8988T (cell line): ENCODE results near the gene CDKN2B-AS1.

Source experiments
- DNase-seq: peaks from one replicate; pipeline ENCODE4 v3.0.0; 2011

Gene CDKN2B-AS1

DNA sequence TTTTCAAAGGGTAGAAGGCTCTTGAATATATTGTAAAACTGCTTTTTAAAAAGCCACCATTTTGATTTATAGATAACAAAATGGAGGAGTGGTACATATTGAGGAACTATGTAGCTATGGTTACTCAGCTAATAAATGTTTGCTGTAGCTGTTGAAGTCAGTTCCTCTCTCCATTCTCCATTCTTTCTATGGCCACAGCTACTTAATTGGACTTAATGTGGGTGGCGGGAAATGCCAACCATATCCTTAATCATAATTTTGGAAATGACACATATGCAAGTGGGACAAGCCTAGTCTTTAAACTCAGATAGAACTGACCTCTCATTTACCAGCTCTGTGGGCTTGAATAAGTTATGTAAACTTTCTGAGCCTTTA lies 11.0 kb upstream of the CDKN2B-AS1 start:
- DNase-seq, result no peak

DNA sequence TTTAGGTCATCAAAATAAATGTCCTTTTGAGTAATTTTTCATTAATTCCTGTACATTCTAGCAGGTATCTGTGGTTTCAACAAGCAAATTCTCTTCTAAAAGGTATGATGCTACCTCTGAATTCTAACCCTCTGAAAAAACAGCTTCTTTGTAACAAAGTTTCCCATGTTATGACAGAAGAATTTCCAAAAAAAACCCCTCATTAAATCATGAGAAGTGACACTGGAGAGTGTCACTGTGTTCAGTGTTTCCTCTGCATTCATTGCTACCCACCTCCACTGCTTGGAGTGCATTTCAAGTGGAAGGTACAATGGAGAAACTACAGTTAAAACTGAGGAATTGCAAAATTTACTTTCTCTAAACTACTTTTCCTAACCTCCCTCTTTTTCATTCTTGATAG lies 10.5 kb upstream of the CDKN2B-AS1 start:
- no peak for DNase-seq

DNA sequence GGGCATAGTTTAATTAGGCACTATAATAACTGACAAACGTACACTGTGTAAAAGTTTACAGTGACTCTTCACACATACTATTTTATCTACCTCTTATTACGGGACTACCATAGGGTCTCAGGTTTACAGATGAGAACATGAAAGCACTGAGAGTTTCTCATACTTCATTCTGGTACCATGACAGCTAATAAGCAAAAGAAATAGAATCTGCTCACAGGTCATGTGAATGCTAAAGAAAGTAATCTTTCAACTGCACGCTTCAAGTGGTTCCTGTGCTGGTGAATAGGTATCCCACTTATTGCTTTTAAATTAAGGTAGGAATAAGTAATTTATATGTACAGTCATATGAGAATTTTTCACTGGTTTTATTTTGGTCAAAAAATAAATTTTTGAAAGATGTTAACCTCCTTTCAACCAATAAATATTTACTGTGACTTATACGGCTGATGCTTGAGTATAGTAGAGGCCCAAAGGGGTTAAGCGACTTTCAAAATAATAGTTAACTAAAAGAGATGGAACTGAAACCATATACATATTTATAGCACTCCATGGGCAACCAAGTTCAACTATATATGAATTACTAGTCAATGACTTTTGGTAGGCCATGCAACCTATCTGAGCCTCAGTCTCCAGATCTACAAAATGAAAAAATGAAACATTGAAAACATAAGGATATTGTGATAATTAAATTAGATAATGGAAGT lies 8.5 kb upstream of the CDKN2B-AS1 start:
- DNase-seq, result no peak

DNA sequence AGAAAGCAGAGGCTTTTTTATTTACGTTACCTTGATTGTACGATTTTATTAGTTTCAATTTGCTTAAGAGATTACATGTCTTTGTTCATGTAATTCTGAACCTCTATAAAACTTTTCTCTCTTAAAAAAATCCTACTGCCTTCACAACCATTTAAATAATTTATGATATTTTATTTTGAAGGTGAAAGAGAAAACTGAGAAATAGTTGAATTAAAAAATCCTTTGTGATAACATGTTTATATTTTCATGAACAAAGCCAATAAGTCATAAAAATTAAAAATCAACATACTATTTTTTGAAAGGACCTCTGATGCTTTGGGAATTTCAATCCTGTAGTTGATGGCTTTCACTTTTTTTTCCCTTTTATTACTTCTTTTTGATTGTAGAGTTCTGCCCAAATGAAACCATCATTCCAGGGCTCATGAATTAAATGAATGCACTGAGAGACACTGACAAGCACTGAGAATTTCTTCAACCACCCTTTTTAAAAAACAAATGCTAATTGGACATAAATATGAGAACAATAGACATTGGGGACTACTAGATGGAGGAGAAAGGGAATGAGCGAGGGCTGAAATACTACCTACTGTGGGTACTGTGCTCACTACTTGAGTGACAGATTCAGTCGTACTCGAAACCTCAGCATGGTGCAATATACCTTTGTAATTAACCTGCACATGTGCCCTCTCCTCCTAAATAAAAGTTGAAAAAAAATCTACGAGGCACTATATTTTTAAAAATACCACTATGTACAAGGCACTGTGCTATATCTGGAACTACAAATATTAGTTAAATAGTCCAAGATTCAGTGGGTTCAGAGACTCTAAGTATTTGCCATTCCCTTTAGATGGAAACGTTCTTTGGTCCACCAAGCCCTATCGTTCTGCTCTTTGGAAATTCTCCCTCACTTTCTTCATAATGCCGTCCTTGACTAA lies 6.3 kb upstream of the CDKN2B-AS1 start:
- no peak for DNase-seq

DNA sequence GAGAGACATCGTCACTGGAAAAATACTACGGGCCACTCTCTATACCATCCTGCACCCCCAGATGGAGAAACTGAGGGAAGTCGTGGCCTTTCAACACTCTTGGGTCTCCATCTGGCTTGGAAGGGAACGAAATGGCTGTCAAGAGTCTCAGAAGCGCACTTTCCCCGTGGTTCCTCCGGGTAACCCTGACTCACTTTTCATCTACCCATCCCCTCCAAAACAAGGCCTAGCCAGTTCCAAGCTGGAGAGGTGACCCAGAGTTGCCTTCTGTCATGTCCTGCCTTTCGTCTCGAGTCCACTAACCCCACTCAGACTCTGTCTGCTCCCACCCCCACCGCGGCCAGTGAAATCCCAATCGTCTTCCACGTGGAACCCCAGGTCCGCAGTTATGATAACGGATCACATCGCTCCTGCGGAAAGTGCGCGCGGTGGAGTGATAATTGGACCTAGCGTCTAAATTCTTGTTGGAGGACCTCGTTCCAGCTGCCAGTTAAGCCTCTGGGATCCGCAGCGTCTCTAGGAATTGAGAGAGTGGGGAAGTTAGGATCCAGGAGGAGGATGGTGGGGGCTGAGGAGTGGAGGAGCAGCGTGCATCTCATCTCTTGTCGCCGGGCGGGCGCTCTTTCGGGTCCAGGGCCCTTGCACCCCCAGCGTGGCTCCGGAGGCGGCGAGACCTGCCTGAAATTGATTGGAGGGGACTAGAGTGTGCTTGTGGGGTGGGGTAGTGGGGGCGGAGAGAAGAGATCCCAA lies 5.0 kb upstream of the CDKN2B-AS1 start:
- no peak for DNase-seq

DNA sequence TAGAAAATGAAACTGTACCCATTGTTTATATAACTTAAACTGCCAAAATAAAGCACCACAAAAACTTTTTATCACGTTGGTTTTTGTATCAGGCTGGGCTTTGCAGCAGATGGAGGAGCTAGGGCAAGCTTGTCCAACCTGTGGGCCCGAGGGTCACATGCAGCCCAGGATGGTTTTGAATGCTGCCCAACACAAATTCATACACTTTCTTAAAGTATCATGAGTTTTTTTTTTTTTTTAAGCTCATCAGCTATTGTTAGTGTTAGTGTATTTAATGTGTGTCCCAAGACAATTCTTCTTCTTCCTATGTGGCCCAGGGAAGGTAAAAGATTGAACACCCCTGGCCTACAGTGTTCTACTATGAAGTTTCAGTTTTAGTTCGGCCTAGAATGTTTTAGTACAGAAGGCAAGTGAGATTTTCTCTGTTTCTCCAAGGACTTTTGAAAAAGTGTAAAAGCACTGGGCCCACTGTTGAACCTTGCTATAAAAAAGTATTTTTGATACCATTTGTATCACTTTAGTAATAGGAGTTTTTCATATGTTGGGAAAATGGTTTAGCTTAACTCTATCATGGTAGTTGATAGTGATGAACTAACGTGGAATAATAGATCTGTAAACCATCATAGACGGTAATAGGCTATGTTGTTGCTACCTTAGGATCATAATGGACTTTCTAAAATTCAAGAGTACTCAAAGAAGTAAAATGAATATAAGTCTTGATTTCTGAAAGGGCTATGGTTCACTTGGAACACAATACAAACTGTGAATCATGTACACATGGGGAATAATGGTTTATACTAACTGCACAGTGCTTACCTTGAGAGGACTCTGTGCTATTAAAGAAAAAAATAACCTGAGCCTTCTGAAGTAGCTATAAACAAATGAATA lies 3.3 kb upstream of the CDKN2B-AS1 start:
- no peak for DNase-seq

- DNase-seq, result no peak
Observed at GRCh38 chr9:21993007-21993406, 1.6 kb upstream of the CDKN2B-AS1 start.

DNA sequence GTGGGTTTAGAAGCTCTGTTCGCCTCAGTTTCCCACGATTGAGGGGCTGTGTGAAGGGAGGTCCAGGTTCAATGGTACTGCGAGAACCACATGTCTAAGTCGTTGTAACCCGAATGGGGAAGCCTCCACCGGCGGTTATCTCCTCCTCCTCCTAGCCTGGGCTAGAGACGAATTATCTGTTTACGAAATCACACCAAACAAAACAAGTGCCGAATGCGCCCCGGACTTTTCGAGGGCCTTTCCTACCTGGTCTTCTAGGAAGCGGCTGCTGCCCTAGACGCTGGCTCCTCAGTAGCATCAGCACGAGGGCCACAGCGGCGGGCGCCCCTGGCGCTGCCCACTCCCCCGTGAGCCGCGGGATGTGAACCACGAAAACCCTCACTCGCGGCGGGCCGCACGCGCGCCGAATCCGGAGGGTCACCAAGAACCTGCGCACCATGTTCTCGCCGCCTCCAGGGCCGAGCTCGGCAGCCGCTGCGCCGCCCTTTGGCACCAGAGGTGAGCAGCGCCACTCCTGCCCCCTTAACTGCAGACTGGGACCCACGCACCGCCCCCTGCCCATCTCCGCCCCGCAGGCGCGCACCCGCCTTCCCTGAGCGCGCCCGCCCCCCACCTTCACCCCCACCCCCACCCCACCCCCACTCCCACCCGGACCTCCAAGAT lies 567 bp upstream of the CDKN2B-AS1 start, which contains the start of gene CDKN2A:
Gene CDKN2A (minus strand): TSS at position 500 of the 663 bp plus-strand sequence.
- no peak for DNase-seq

GRCh38 chr9:21995006-21995665 lies 545 bp downstream of the CDKN2B-AS1 start:
- no peak for DNase-seq

DNA sequence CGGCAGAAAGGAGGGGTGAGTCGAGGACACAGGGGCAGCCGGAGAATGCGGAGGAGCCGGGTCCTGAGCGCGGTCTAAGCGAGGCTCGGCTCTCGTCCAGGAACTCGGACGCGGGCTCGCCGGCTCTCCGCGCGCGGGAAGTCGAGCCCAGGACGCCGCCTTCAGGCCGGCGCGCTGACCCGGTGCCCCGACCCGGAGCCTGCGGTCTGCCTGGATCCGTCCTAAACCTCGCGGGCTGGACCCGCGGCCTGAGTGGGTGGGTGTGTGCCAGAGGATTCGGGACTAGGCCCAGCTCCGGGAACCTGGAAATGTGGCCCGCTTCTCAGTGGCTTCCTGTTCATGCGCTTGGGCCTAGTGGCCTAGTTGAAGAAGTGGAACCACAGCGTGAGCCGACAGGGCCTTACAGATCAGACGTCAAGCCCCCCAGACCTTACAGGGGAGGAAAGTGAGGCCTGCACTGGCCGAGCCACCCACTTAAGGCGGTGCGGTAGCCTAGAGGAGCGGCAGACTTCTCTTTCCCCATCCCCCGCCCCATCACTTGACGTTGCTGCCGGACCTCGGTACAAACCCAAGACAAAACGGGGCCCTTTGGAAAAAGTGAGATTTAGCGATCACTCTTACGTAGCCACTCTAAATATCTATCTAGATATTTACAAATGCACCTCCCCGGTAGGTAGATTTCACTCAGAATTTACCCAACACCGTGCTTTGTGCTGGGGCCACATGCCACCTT lies 1.2 kb downstream of the CDKN2B-AS1 start:
- no peak for DNase-seq

DNA sequence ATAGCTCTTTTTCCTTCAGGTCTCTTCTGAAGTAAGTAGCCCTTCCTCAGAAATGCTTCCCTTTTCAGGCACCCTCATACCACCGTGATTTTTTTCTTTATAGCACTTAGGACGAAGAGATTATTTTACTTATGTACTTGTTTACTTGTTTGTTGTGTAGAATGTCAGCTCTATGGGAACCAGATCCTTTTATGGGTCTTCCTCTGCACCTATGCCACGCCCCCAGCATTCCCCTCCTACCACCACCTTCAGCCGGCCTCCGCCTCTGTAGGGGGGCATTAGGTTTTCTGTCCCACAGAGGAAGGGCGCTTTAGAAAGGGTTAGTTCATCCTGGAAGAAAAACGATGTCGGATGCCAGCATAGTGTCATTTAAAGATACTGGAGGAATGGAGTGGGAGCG lies 1.8 kb downstream of the CDKN2B-AS1 start:
- DNase-seq, result no peak

GRCh38 chr9:21996858-21997257 lies 2.3 kb downstream of the CDKN2B-AS1 start:
- DNase-seq, result no peak

GRCh38 chr9:21997480-21997879 lies 2.9 kb downstream of the CDKN2B-AS1 start:
- no peak for DNase-seq

GRCh38 chr9:21998026-21998425 lies 3.4 kb downstream of the CDKN2B-AS1 start:
- no peak for DNase-seq

GRCh38 chr9:22002038-22002437 lies 7.4 kb downstream of the CDKN2B-AS1 start:
- DNase-seq, result no peak

- DNase-seq, result no peak
Observed at GRCh38 chr9:22005021-22005701, 10.6 kb downstream of the CDKN2B-AS1 start.

GRCh38 chr9:22005702-22006606 lies 11.4 kb downstream of the CDKN2B-AS1 start:
- DNase-seq, result no peak

DNA sequence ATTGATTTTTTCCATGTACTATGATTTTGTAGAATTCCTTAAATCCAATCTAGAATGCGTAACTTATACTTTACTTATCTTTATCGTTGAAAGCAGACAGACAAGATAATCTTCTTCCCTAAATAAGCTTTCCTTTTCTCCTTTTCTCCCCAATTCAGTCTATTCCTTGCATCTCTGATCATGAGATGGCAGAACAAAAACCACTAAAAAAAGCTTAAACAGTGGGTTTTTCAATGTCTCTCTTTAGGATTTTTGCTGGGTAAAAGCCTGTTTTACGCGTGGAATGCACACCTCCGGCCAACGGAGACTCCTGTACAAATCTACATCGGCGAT lies 13.8 kb downstream of the CDKN2B-AS1 start:
- no peak for DNase-seq
